ENCODE data around the gene FBXO33.

The FBXO33 gene

GRCh38 chr14:39430762-39431415 lies 1.3 kb downstream of the FBXO33 start:
- DNase-seq: peak; percentile 18

DNA sequence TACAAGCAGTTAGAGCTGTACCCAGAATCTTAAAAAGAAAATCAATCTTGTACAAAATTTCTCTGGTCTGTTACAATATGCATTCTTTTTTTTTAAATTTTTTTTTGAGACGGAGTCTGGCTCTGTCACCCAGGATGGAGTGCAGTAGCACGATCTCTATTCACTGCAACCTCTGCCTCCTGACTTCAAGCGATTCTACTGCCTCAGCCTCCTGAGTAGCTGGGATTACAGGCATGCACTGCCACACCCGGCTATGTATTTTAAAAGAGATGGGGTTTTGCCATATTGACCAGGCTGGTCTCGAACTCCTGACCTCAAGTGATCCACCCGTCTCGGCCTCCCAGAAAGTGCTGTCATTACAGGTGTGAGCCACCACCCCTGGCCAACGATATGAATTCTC lies 4.1 kb downstream of the FBXO33 start:
- DNase-seq: no peak

- DNase-seq: no peak
Measured at GRCh38 chr14:39426605-39427004, 5.6 kb downstream of the FBXO33 start.

DNA sequence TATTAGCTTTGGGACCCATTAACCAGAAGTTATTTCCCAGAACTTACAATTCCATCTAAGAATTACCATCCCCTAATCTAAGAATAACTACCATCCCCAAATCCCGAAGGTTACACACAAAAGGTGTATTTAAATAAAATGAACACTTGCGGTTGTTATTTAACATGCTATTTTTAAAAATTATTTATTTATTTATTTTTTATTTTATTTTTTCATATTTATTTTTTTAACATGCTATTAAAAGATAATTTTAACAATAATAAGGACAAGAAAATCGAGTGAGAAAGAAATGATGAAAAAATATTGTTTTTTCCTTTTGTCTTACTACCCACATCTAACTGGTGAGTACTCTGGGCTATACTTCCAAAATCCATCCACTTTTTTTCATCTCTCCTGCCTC lies 6.3 kb downstream of the FBXO33 start:
- DNase-seq: no peak

DNA sequence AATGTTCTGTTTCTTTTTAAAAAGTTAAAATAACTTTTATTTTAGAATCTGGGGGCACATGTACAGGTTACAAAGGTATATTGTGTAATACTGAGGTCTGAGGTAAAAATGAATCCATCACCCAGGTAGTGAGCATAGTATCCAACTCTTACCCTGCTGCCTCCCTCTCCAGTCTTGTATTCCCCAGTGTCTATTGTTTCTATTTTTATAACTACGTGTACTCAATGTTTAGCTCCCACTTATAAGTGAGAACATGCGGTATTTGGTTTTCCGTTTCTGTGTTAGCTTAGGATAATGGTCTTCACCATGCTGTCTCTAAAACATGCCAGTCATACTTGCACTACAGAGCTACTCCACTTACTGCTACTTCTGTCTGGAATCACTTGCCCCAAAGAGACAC lies 8.4 kb downstream of the FBXO33 start:
- DNase-seq: no peak

- DNase-seq: no peak
Measured at GRCh38 chr14:39422243-39422642, 10.0 kb downstream of the FBXO33 start.

- DNase-seq: no peak
Measured at GRCh38 chr14:39419272-39419671, 13.0 kb downstream of the FBXO33 start.

DNA sequence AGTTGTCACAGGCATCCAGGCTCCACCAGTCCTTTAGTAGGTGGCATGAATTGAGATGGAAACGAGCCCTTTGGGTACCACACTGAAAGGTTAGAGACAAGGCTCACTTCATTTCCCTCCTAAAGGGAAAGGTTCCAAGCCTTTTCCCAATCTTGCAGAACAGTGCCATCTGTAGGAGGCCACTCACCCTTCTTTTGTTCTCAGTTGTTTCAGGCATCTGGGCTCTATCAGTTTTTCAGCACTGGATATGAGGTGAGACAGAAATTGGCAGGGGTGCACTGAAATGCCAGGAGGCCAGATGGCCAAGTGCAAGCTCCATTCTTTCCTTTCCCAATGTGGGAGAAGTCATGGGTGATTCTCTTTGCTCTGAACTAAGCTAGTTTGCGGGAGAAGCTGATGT lies 15.2 kb downstream of the FBXO33 start:
- DNase-seq: no peak

DNA sequence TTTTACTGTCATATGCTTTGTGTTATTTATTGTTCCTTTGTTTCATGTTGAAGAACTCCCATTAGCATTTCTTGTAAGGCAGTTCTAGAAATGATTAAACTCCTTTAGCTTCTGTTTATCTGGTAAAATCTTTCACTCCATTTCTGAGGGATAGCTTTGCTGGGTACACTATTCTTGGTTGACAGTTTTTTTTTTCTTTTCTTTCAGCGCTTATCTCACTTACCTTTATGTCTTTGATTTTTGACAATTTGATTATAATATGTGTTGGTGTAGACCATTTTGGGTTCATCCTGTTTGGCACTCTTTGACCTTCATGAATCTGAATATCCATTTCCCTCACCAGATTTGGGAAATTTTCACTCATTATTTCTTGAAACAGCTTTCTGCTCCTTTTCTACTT lies 16.2 kb downstream of the FBXO33 start:
- no peak for DNase-seq

- no peak for DNase-seq
Measured at GRCh38 chr14:39406560-39406959, 25.7 kb downstream of the FBXO33 start.

- no peak for DNase-seq
Measured at GRCh38 chr14:39398382-39398781, 33.9 kb downstream of the FBXO33 start.

DNA sequence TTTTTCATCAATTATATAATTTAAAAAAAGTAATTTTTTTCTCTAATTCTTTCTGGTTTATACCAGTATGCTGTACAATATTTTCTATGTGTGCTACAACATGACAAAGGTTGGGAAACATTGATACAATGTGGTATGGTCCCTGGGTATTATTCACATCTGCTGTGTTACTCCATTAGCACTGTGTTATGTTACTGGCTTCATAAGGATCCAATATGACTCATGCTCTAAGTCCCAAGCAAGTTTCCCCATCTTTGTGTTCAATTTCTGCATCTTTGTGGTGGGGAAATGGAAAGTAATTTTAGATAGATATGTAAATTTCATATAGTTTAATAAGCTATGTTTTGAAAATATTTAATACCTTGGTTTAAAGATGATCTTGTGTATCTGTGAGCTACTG lies 35.8 kb downstream of the FBXO33 start:
- DNase-seq: no peak

- DNase-seq: peak; percentile 9
Measured at GRCh38 chr14:39395555-39396254, 36.5 kb downstream of the FBXO33 start.

DNA sequence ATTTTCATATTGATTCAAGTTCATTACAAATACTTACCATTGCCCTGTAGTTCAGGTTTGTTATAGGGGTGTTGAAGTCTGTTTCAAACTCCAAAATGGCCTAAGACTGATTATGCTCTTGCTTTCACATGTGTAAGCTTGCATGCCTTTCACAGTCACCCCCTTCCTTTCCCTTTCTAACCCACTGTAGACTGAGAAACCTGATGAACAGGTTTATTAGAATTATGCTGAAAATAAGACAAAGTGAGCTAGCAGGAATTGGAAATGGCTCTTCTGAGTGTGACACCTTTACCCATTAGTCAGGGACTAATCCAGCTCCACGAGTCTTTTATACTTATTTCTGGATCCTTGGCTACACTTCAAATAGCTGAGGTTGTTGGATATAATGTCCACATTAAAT lies 38.9 kb downstream of the FBXO33 start:
- no peak for DNase-seq

DNA sequence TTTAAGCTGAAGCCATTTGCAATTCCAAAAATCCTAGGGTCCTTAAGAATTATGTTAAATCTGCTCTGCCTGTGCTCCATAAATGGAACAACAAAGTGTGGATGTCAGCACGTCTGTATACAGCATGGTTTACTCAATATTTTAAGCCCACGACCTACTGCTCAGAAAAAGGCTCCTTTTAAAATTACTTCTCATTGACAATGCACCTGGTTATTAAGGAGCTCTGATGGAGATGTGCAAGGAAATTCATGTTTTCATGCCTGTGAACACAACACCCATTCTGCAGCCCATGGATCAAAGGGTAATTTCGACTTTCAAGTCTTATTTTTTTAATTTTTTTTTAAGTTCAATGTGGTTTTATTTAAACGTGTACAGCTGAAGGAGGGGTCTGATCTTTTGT lies 48.1 kb downstream of the FBXO33 start:
- no peak for DNase-seq

GRCh38 chr14:39383741-39384140 lies 48.5 kb downstream of the FBXO33 start:
- DNase-seq: no peak

DNA sequence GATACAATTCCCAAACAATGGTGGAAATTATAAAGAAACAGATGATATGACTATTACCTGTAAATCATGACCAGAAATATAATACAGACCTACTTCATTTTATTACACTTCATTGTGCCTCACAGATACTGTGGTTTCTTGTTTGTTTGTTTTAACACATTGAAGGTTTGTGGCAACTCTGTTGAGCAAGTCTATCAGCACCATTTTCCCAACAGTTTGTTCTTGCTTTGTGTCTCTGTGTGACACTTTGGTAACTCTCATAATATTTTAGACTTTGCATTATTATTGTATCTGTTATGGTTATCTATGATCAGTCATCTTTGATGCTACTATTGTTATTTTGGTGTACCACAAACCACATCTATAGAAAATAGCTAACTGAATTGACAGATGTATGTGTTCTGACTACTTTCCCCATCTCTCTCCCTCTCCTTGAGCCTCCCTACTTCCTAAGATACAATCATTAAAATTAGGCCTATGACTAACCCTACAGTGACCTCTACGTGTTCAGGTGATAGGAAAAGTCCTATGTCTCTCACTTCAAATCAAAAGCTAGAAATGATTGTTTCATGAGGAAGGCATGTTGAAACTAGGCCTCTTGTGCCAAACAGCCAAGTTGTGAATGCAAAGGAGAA lies 49.1 kb downstream of the FBXO33 start:
- DNase-seq: no peak

DNA sequence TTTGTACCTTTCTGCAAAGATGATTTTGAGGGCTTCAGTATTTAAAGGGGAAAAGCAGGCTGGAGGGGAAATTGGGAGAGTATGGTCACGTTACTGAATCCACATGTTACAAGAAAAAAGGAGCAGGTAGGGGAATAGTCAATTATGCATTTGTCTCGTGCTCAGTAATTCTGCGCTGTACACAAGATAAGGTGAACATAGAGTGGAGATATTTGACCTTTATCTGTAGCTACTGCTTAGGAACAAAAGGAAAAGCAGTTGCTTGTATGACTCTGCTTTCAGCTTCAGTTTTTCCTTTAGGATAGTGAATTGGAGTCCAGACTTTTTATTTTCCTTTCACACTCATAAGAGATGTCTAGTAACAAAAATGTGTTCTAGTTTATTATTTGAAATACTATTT lies 49.8 kb downstream of the FBXO33 start:
- DNase-seq: no peak

DNA sequence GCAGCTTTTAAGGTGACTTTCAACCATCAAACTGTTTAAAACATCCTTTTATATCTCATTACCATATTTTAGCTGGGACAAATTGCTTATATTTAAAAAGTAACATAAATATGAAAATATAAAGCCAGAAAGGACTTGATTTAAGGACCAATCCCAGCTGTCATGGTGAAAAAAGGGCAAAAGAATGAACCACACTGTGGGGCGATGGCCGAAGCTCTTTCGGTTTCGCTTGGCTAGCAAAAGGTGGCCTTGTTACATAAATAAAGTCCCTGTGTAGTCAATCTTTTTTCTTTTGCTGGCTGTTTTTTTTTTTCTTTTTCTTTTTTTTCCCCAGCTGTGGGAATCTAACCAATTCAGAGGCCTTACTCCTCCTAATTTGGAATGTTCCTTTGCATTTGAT lies 50.9 kb downstream of the FBXO33 start:
- no peak for DNase-seq

DNA sequence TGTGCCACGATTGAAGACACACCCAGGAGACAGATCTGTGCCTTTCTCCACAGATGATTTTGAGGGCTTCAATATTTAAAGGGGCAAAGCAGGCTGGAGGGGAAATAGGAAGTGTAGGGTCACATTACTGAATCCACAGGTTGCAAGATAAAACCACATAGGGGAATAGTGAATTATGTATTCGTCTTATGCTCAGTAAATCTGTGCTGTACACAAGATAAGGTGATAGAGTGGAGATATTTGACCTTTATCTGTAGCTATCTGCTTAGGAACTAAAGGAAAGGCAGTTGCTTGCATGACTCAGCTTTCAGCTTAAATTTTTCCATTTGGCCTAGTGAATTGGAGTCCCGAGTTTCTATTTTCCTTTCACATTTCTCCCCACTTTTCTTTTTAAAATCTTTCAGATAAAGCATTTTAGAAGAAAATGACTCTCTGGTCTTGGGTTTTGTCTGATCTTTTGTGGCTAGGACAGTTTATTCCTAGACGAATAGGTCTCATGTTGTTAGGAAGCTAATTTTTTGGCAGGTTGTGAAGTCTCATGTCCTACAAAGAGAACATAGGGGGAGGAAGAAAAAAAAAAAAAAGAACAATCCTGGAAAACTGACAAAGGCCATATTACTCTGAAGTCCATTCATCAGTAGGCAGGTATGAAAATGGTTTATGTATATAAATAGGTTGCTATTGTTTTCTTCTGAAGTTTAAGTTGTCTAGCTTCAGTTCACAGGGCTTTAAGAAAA lies 55.4 kb downstream of the FBXO33 start:
- no peak for DNase-seq

GRCh38 chr14:39374851-39375250 lies 57.4 kb downstream of the FBXO33 start:
- DNase-seq: no peak

DNA sequence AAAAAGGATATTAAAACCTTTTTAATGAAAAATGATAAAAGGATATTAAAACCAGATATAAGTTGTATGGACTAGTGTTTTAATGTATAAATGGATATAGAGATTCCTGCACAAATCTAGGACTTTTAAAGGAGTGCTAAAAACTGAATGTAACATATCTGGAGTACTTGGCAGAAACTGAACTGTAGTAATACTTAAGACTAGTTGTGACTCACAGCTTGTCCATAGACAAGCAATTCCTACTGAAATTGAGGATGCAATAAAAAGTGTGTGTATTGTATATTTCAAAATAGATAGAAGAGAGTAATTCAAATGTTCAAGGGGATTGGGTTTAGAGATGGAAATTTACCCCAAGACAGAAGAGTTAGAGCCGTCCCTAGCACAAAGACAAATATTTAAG lies 59.6 kb downstream of the FBXO33 start:
- no peak for DNase-seq

DNA sequence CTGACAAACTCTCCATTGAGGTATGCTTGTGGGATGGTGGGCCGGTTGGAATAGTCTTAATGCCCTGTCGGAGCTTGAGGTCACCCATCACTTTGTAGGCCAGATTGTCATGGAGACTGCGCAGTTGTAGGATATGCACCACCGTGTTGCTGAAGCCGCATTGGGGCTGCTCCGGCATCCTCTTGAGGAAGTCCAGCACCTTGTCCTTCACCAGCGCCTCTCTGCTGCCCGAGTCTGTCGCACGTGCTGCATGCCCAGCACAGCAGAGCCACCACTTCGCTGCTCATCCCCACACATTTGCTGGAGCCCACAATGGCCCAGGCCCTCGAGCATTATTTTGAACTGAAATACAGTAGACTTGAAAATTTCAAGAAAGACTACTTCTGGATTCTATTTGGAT lies 61.8 kb downstream of the FBXO33 start:
- DNase-seq: no peak

DNA sequence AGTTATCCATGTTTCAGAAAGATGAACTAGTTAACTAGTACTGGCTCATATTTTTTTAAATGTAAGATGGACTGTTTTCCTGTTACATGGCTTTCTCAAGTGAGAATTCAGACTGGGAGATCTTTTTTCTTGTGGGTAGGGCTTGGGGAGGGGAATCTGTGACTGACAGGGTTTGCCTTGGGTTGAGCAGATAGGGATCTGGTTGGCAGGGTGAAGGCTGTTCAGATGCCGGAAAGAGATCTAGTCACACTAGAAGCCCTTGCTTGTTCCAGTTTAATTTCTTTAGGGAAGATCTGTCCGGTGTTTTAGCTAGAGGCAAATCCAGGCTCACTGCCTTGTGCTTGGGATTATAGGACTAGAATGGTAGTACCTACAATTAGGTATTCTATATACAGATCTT lies 63.2 kb downstream of the FBXO33 start:
- DNase-seq: no peak

All from stimulated activated CD4-positive, alpha-beta T cell treated with anti-CD3 and anti-CD28 coated beads, Interleukin-15, amount 100 ng/mL, for 24 hours (primary cell).